ENCODE measurements around the gene DBNDD1. TPM values are rescaled to one million over a fixed set of nuclear protein-coding genes. Genes with fewer than 3 reads are reported as not detected.
"Not testable (repeated sequence)": the region's sequence is repeated elsewhere in the genome, so short reads cannot be mapped to it uniquely, and the experiment has no call there.

The DBNDD1 gene
- 1 to 10 TPM; 1.9 to 2.6 (median 2.1) TPM for total RNA-seq (2021; fragmentation: NEBNext Ultra II Directional; extraction: Animal tissue kit (Norgen Biotek cat#: 25700))
- long read RNA-seq, result 0 reads

DNA sequence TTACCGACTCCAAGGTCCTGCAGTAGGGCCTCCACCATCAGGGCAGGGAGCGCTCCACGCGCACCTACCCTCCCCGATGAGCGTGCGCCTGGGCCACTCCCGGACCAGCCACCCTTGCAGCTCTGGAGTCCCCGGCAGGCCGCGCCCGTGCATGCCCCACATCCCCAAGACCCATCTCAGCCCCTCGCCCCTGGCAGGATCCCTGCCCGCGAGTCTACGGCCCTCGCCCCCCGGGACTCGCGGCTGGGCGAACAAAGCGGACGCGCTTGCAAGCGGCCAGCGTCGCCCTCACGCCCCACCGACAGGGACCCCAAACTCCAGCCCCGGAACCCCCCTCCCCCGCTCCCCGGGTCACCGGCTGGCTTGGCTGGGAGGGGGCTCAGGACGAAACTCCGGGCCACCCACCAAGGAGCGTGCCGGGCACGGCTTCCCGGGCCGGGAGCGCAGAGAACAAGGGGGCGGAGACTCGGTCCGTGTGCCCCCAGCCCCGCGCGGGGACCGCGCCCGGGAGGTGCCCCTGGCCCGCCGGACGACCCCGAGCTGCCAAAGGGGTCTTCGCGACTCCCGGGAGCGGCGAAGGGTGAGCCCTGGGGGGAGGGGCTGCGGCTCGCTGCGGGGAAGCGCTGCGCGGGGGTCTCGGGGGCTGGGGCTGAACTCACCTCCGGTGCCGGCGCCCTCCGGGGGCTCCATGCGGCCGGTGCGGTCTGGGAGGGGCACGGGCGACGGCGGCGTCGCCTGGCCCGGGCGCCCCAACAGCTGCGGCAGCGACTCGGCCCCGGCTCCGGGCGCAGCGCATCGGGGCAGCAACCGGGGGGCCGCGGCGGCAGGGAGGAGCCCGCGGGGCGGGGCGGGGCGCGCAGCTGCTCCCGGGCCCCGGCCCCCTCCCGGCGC lies at the start of gene DBNDD1:
TSS of gene DBNDD1 (minus strand) at position 805 of the 891 bp plus-strand sequence. CDS start at position 690, 115 bp downstream.
- Mint-ChIP-seq H3K27ac (peak within 1 kb of the TSS; percentile 87), H3K27me3 (ENCODE audit: insufficient read depth) (peaks cover 2% of the 10 kb centered on the region; the same call in 1 of the 2 replicates)
- no peak for DNase-seq

GRCh38 chr16:90061437-90061836 lies 42.2 kb upstream of the DBNDD1 start:
- Mint-ChIP-seq H3K27me3 (ENCODE audit: insufficient read depth) (peaks cover 26% of the 10 kb centered on the region), H3K9me3 (no peaks in the 10 kb centered on the region), H3K4me3 (no peak overlapping the region), H3K36me3 (ENCODE audit: low read depth) (no peaks in the 10 kb centered on the region), H3K4me1 (ENCODE audit: low read depth) (peaks cover 19% of the 10 kb centered on the region), H3K27ac (no peak overlapping the region)
- no peak for DNase-seq
- TF ChIP-seq CTCF (IDR thresholded peaks at IDR 0.05), result no peak

More for the DNA sequence above, at the start of gene DBNDD1:
- peak within 1 kb of the TSS; percentile 84 for H3K4me3 Mint-ChIP-seq
- TF ChIP-seq CTCF (IDR thresholded peaks at IDR 0.05), result no peak
- no peaks in the 10 kb centered on the region for H3K9me3 Mint-ChIP-seq
- peaks cover 6% of the 10 kb centered on the region for H3K36me3 Mint-ChIP-seq (ENCODE audit: low read depth)
- H3K4me1 Mint-ChIP-seq (ENCODE audit: low read depth), result peaks cover 35% of the 10 kb centered on the region

- peaks cover 28% of the 10 kb centered on the region for H3K9me3 Mint-ChIP-seq
- H3K27me3 Mint-ChIP-seq (ENCODE audit: insufficient read depth), result peaks cover 20% of the 10 kb centered on the region
- H3K4me1 Mint-ChIP-seq (ENCODE audit: low read depth), result peaks cover 19% of the 10 kb centered on the region
- H3K4me3 Mint-ChIP-seq, result peak overlapping the region; percentile 35
- DNase-seq, result peak; percentile 69
- H3K36me3 Mint-ChIP-seq (ENCODE audit: low read depth), result peaks cover 22% of the 10 kb centered on the region
- TF ChIP-seq CTCF (IDR thresholded peaks at IDR 0.05), result no peak
- H3K27ac Mint-ChIP-seq, result peak overlapping the region; percentile 30
These were observed 38.5 kb upstream of the DBNDD1 start for GRCh38 chr16:90057738-90058173.

- peaks cover 20% of the 10 kb centered on the region for H3K27me3 Mint-ChIP-seq (ENCODE audit: insufficient read depth)
- H3K27ac Mint-ChIP-seq, H3K4me3 Mint-ChIP-seq, DNase-seq: not testable (repeated sequence)
- peaks cover 19% of the 10 kb centered on the region for H3K4me1 Mint-ChIP-seq (ENCODE audit: low read depth)
- peaks cover 22% of the 10 kb centered on the region for H3K36me3 Mint-ChIP-seq (ENCODE audit: low read depth)
- peaks cover 33% of the 10 kb centered on the region for H3K9me3 Mint-ChIP-seq
These were observed 37.3 kb upstream of the DBNDD1 start for GRCh38 chr16:90056521-90056920.

- H3K27ac Mint-ChIP-seq, result no peak overlapping the region
- peaks cover 19% of the 10 kb centered on the region for H3K27me3 Mint-ChIP-seq (ENCODE audit: insufficient read depth)
- H3K36me3 Mint-ChIP-seq (ENCODE audit: low read depth), result peaks cover 22% of the 10 kb centered on the region
- peaks cover 19% of the 10 kb centered on the region for H3K4me1 Mint-ChIP-seq (ENCODE audit: low read depth)
- H3K4me3 Mint-ChIP-seq, result no peak overlapping the region
- H3K9me3 Mint-ChIP-seq, result peaks cover 33% of the 10 kb centered on the region
- DNase-seq, result no peak
- TF ChIP-seq CTCF (IDR thresholded peaks at IDR 0.05), result no peak
These were observed 36.1 kb upstream of the DBNDD1 start for GRCh38 chr16:90055371-90055770.

GRCh38 chr16:90054554-90054953 lies 35.3 kb upstream of the DBNDD1 start:
- Mint-ChIP-seq H3K4me3 (no peak overlapping the region), H3K36me3 (ENCODE audit: low read depth) (peaks cover 22% of the 10 kb centered on the region), H3K27me3 (ENCODE audit: insufficient read depth) (peaks cover 14% of the 10 kb centered on the region; the same call in 1 of the 2 replicates), H3K27ac (no peak overlapping the region), H3K9me3 (peaks cover 33% of the 10 kb centered on the region), H3K4me1 (ENCODE audit: low read depth) (peaks cover 19% of the 10 kb centered on the region)
- DNase-seq, result no peak
- no peak for TF ChIP-seq CTCF (IDR thresholded peaks at IDR 0.05)

Data from HFFc6 (cell line).